Left kidney (tissue), 2 donors: Measurements from ENCODE around the gene LRRN2. TPM values are rescaled to one million over a fixed set of nuclear protein-coding genes. Genes with fewer than 3 reads are reported as not detected.

Experiments used
- DNase-seq: peaks from one replicate; pipeline ENCODE4 v3.0.0-alpha.2; 2013
- polyA plus RNA-seq: library from polyadenylated mRNA; unstranded; fragments of 120-200 nt; gene quantifications from one replicate; pipeline ENCODE4 v1.2.1, GENCODE V29; 2013; ENCODE audit not compliant: insufficient read length

Gene LRRN2
- polyA plus RNA-seq, 1 donor, result 11.5 TPM

DNA sequence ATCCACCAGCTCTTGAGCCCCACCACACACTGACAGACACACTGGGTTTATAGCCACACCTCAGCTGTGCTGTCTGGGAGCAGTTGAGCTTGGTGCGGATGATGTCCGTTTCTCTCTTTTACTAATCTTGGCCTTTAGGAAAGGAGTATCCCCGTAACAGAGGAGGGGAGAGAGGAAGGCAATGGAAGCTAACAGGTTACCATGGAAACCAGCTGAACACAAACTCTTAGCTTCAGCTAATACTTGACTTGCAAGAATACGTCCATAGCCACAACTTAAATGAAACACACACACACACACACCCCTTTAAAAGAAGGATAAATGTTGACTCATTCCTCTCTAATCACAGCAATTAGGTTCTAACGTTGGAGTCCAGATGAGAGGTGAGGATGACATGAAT is 28.0 kb upstream of the LRRN2 start:
- DNase-seq, result no peak

DNA sequence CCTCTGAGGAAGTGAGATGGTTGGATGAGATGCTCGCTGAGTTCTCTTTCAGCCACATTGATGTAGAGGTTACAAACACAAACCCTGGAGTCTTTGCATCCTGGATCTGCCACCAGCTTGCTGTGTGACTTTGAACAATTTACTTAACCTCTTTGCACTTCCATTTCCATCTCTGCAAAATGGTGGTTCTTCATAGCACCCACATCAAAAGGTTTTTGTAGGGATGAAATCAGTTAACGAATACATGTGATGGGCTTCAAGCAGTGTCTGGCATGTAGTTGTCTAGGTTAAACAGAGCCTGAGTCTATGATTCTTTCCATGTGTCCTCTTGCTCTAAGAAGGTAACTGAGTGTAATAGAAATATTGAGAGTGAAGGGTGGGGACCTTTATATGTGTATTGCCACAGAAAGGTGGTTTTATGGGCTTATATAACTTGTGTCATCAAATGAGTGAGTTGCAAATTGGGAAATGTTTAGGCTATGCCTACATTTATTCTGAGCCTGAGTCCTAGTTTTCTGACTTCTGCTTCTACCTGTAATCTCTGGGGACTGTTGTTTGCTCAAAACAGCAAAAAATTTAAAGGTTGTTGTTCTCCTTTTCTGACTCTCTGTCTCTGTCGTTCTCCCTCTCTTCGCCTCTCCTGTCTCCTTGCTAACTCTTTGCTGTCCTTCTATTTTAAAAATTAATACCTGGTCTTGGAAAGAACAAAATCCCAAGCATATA is 27.3 kb upstream of the LRRN2 start:
- no peak for DNase-seq

DNA sequence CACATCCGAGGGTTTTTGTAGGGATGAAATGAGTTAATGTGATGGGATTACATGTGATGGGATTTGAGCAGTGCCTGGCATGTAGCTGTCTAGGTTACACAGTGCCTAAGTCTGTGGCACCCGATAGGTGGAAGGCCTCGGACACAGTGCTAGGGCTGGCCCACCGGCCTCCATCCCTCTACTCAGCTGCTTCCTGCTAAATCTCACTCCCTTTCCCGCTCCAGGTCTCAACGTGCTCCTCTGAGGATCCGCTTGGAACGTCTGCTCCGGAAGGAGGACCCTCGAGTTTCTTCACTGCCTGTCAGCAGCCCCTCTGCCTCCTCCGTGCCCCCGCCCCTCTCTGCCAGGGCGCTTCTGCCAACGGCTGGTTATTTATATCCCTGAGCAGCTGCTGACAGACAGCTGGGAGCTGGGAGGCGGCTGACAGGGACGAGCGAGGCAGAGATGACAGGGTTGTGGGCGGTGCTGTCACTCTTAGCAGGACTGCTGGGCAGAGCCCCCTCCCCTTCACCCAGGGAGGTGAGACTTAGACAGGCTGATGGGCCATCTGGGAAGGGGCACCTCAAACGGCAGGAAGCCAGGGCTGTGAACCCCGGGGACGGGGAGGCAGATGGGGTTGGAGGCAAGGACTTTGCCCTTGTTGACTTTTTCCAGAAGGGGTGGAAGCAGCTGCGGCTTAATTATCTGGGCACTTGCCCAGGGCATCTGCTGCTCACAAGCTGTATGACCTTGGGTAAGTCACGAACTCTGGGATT is 26.6 kb upstream of the LRRN2 start:
- DNase-seq, result no peak

DNA sequence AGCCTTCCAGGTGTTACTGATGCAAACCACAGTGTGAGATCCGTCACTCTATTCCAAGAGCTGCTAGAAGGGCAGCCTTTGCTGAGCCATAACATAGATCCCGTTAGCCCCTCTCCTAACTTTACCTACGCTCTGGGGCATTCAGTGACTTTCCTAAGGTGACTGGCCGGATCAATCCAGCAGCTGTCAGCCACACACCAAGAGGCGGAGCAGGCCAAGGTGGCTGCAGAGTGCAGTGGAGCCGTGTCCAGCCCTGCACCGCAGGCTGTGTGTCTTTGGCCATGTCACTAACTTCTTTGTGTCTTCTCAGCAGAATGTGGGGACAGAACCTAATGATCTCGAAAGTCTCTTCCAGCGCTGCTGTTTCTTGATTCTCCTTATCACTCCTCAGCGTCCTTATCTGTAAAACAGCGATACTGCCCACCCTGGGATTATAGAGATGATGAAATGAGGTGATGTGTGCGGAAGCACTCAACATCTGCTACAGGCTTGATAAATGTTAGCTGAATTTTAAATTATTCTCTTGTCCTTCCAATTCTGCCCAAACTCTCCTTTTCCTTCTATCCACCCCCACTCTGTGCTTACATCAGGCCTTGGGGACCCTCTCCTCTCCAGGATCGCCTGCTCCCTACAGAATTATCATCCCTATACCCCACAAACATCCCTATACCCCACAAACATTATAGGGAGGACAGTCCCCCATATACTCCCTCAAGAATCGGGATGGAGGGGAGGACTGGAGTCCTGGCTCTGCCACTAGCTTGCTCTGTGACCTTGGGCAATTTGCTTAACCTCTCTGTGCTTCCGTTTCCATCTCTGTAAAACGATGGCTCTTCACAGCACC is 25.8 kb upstream of the LRRN2 start:
- DNase-seq, result no peak

GRCh38 chr1:204709960-204710912 is 24.7 kb upstream of the LRRN2 start:
- DNase-seq, result no peak

- DNase-seq, result no peak
Measured at GRCh38 chr1:204709021-204709420, 23.5 kb upstream of the LRRN2 start.

DNA sequence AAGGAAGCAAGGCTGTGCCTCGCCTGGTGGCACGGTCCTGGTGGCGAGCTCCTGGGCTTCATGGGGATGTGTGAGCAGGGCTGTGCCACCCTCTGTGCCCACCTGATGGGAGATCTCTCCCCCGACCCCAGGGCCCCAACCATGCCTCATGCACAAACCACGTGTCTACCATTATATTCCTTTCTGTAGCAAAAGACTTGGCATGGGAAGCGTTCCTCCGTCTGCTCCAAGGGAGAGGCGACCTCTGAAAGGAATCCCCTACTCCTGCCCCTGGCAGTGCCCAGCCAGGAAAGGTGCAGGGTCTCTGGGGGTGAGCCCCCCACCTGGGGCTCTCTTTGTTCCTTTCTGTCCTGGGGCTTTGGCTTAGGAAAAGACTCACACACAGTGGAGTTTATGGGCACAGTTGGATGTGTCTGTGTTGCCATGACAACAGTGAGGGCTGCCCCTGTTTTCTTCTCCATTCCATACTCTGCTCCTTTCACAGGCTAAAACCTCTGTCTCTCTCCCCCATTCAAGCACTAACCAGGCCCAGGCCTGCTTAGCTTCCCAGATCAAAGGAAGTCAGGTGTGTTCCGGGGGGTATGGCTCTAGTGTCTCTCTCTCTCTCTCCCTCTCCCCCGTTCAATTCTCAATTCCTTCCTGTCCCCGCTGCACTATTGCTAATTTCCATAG is 21.4 kb upstream of the LRRN2 start:
- no peak for DNase-seq

DNA sequence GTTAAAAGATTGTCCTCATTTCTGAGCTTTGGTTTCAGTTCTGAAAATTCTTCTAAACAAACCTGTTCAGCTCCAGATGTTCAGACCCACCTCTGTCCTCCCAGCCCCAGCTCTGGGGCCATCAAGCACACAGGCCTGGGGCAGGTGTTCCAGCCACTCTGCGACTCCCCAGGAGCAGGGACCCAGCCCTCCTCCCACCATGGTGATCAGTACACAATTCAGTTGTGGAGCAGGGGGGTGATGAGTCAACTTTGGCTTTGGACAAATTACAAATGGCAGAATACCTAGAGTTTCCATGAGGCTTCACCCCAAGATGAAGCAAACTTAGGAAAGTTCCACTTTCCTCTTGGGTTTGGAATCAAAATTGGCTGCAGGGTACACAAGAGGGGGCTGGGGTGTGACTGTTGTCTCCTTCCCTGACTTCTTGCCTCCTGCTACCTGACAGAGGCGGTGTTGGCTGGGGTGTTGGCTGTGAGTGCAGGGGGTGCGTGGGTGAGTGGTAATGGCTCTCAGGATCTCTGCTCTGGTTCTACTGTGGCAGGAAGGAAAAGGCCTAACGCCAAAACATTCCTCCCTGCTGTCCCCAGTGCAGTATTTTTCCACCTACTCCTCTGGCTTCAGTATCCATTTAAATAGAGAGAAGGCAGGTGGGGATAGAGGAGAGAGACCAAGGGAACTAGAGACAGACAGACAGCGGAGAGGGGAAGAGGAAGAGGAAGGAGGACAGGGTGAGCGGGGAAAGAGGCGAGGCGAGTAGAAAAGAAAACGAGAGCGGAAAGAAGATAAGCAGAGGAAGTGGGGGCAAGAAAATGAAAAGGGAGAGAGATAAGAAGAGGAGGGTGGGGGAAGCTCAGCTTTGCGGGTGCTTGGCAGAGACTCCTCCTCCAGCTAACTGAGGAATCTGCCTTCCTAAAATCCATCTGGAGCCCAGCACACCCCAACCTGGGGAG is 20.6 kb upstream of the LRRN2 start:
- DNase-seq, result no peak

DNA sequence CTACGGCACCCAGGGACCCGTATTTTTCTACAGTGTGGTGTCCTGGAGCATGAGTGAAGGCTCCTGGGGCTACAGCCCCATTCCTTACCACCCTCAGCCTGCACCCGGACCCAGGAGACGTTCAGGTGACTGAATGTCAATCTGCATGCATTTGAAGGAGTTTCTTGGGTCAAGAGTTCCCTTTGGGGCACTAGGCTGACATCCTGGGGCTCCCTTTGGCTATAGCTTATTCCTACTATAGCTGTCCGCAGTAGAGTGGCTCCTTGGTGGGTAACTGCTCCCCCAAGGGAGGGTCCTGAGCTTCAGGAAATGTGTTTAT is 19.9 kb upstream of the LRRN2 start:
- no peak for DNase-seq

- DNase-seq, result no peak
Measured at GRCh38 chr1:204704794-204705492, 19.4 kb upstream of the LRRN2 start.

GRCh38 chr1:204703826-204704612 is 18.5 kb upstream of the LRRN2 start:
- no peak for DNase-seq

GRCh38 chr1:204703268-204703664 is 17.7 kb upstream of the LRRN2 start:
- DNase-seq, result no peak

GRCh38 chr1:204702552-204703267 is 17.2 kb upstream of the LRRN2 start:
- DNase-seq, result no peak

DNA sequence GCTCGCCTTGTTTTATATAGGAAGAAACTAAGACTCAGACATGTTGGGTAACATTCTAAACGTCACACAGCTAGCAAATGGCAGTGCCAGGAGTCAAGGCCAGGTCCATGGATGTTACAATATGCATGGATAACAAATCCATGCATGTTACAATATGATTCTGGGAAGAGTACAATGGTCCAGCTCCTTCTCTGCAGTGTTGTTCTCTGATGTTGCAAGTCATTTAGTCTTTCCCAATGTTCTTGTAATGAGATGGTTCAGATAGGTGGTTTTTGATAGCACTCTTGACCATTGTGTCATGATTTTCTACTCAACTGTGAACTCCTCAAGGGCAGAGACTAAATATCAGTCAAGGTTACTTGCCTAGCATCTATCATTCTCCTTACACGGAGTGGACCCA is 15.7 kb upstream of the LRRN2 start:
- no peak for DNase-seq

DNA sequence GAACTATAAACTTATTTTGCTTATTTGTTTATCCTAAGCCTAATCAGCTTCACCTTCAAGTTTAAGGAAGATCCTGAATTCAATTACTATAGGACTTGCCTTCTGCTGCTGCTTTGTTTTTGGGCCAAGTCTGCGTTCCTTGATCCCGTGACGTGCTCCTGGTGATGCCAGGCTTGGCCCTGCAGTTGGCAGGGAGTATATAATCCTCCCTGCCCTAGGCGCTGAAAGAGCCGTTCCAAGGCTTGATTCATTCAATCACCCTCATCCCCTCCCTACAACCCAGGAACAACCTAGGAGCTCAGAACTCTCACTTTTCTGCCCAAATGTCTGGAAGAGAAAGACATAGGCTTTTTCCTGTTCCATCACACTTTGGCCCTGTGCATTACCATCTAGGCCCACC is 12.4 kb upstream of the LRRN2 start:
- DNase-seq, result no peak

- no peak for DNase-seq
Measured at GRCh38 chr1:204696606-204697005, 11.1 kb upstream of the LRRN2 start.

DNA sequence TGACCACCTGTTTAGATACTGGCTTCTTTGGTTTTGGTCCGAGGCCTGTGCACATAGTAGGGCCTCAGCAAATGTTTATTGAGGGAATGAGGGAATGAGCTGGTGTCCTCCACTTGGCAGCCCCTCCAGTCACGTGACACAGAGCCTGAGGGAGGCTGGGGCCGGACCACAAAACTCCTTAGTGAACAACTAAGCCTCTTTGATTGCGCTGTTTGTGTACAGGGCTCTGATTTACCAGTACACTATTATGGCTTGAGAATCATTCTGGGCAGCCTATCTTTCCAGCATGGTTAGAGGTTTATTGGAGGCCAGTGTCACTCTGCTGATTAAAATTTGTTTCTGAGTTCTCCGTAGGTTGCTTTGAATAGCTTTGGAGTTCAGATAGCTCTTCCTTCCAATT is 10.2 kb upstream of the LRRN2 start:
- DNase-seq, result no peak

- no peak for DNase-seq
Measured at GRCh38 chr1:204694145-204694544, 8.6 kb upstream of the LRRN2 start.
